Measurements from ENCODE around the gene LY6G5C. TPM values are rescaled to one million over a fixed set of nuclear protein-coding genes. Genes with fewer than 3 reads are reported as not detected.

LY6G5C gene
- total and polyA plus RNA-seq, 2 donors (not counting 1 experiment from before 2014, with no cell fraction given) = 0.76 to 3.4 TPM

DNA sequence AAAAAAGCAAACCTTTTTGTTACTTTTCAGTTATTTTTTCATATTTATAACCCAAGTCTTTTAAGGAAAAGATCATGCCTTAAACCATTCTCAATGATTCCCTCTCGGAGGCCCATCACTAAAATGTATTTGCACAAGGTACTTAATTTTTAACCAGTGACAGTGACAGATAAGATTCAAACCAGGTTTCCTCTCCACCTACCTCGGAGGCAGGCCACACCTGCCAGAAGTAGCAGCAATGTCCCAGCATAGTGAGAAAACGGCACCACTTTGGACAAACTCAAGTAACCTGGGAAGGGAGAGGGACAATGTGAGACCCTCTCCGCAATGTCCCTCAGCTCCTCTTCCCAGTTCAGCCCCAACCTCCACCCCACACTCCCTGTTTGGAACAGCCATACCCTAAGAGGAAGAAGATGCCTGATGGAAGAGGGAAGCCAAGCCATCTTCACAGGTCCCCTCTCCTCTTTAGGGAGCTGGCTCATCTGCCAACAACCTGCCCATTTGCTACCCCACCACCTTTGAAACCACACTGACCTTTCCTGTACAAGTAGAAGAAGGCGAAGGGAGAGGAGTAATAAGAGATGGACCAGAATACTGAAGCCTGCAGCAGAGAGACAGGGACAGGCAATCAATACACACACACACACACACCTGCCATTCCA is 20.0 kb upstream of the LY6G5C start:
- Mint-ChIP-seq H3K27me3 (no peaks in the 10 kb centered on the region), H3K4me1 (peaks cover 32% of the 10 kb centered on the region), H3K9me3 (ENCODE audit: insufficient read depth) (no peaks in the 10 kb centered on the region), H3K27ac (peak overlapping the region; percentile 28), H3K4me3 (peak overlapping the region; percentile 98)
- no peaks in the 10 kb centered on the region for H3K27me3 ChIP-seq (replicated peaks in 1 of 4; ENCODE audit: control extremely low read depth in 1 of 4, control insufficient read depth in 3 of 4, insufficient read depth in 4 of 4, low read length in 3 of 4)
- H3K9me3 ChIP-seq (ENCODE audit: control extremely low read depth in 1 of 3, control insufficient read depth in 2 of 3, insufficient read depth in 1 of 3, low read length in 2 of 3) = no peaks in the 10 kb centered on the region
- whole genome bisulfite sequencing (ENCODE audit: insufficient coverage) = 100% methylated on average over 1 of the region's 5 CpGs
- intact Hi-C loops (cut with micrococcal nuclease) = loop anchor here (5.0 kb wide), 1 partner anchor 34 kb away; the partner anchor contains the start of genes CSNK2B and LY6G5B
- H3K9ac ChIP-seq (ENCODE audit: low read length) = no peak overlapping the region
- peak overlapping the region; percentile 75 for H3K4me2 ChIP-seq (replicated peaks; ENCODE audit: low read depth, low read length, poor library complexity, severe bottlenecking)
- no peak for DNase-seq
- no peak overlapping the region for H2AFZ ChIP-seq (ENCODE audit: insufficient read depth, low read depth, low read length, poor library complexity, severe bottlenecking)
- peaks cover 0 to 42% of the 10 kb centered on the region in 2 experiments for H3K36me3 ChIP-seq (replicated peaks in 1 of 2; ENCODE audit: control extremely low read depth in 1 of 2, control insufficient read depth in 1 of 2, extremely low read depth in 1 of 2, insufficient read depth in 2 of 2, low read length in 1 of 2)
- POLR2A ChIA-PET = no interaction called here
- H3K27ac ChIP-seq (ENCODE audit: low read length in 2 of 2) = no peak overlapping the region
- CTCF ChIA-PET = interaction anchor here (1.2 kb wide), 1 partner anchor 102 kb away, joined by 4 read pairs; no protein-coding TSS in a partner anchor
- H4K20me1 ChIP-seq (ENCODE audit: control insufficient read depth, insufficient read depth, low read length, poor library complexity, severe bottlenecking) = no peaks in the 10 kb centered on the region
- ATAC-seq (ENCODE audit: low read depth) = no peak
- TF ChIP-seq EZH2 (IDR thresholded peaks at IDR 0.05; ENCODE audit: borderline replicate concordance, insufficient read depth, low read depth, low read length, poor library complexity, severe bottlenecking) = no peak
- TF ChIP-seq, protein P1, sequence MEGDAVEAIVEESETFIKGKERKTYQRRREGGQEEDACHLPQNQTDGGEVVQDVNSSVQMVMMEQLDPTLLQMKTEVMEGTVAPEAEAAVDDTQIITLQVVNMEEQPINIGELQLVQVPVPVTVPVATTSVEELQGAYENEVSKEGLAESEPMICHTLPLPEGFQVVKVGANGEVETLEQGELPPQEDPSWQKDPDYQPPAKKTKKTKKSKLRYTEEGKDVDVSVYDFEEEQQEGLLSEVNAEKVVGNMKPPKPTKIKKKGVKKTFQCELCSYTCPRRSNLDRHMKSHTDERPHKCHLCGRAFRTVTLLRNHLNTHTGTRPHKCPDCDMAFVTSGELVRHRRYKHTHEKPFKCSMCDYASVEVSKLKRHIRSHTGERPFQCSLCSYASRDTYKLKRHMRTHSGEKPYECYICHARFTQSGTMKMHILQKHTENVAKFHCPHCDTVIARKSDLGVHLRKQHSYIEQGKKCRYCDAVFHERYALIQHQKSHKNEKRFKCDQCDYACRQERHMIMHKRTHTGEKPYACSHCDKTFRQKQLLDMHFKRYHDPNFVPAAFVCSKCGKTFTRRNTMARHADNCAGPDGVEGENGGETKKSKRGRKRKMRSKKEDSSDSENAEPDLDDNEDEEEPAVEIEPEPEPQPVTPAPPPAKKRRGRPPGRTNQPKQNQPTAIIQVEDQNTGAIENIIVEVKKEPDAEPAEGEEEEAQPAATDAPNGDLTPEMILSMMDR (IDR thresholded peaks at IDR 0.05) = no peak
- no peak overlapping the region for H3K4me3 ChIP-seq (ENCODE audit: control extremely low read depth in 1 of 5, extremely low read depth in 1 of 5, insufficient read depth in 1 of 5, low read depth in 2 of 5, low read length in 4 of 5)
- peaks cover 42% of the 10 kb centered on the region for H3K79me2 ChIP-seq (ENCODE audit: control insufficient read depth, insufficient read depth, low read length)
- peaks cover 20 to 28% of the 10 kb centered on the region in 2 donors for H3K4me1 ChIP-seq (ENCODE audit: control insufficient read depth in 2 of 2, insufficient read depth in 2 of 2, low read length in 2 of 2)

DNA sequence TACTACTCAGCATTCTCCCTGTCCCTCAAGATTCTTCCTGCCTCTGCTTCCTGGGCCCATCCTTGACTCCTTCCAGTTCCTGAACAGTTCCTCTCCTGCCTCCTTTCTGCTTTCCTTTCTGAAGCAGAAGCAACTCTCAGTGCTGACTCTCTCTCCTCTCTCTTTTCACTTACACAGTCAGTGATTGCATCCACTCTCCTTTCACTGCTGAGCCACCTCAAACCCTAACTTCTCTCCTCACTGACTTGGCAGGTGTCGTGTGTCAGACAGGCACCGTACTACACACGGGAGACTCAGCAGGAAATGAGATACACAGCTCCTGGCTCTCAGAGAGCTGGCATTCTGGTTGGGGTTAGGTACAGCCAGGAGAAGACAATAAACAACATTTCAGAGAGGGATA is 16.7 kb upstream of the LY6G5C start:
- Histone ChIP-seq H3K36me3 (replicated peaks in 1 of 2; ENCODE audit: control extremely low read depth in 1 of 2, control insufficient read depth in 1 of 2, extremely low read depth in 1 of 2, insufficient read depth in 2 of 2, low read length in 1 of 2) (peaks cover 0 to 66% of the 10 kb centered on the region in 2 experiments), H3K9ac (ENCODE audit: low read length) (no peak overlapping the region), H3K4me2 (replicated peaks; ENCODE audit: low read depth, low read length, poor library complexity, severe bottlenecking) (no peak overlapping the region), H3K9me3 (ENCODE audit: control extremely low read depth in 1 of 3, control insufficient read depth in 2 of 3, insufficient read depth in 1 of 3, low read length in 2 of 3) (no peaks in the 10 kb centered on the region), H3K27ac (ENCODE audit: low read length in 2 of 2) (no peak overlapping the region), H3K4me1 (ENCODE audit: control insufficient read depth in 2 of 2, insufficient read depth in 2 of 2, low read length in 2 of 2) (peaks cover 14 to 19% of the 10 kb centered on the region in 2 donors), H2AFZ (ENCODE audit: insufficient read depth, low read depth, low read length, poor library complexity, severe bottlenecking) (no peak overlapping the region), H3K79me2 (ENCODE audit: control insufficient read depth, insufficient read depth, low read length) (peaks cover 37% of the 10 kb centered on the region), H3K4me3 (ENCODE audit: control extremely low read depth in 1 of 5, extremely low read depth in 1 of 5, insufficient read depth in 1 of 5, low read depth in 2 of 5, low read length in 4 of 5) (no peak overlapping the region), H3K27me3 (replicated peaks in 1 of 4; ENCODE audit: control extremely low read depth in 1 of 4, control insufficient read depth in 3 of 4, insufficient read depth in 4 of 4, low read length in 3 of 4) (no peaks in the 10 kb centered on the region), H4K20me1 (ENCODE audit: control insufficient read depth, insufficient read depth, low read length, poor library complexity, severe bottlenecking) (no peaks in the 10 kb centered on the region)
- POLR2A ChIA-PET = no interaction called here
- no peaks in the 10 kb centered on the region for H3K27me3 Mint-ChIP-seq
- WGBS (ENCODE audit: insufficient coverage) = no CpG with 5 or more reads among the region's 3 CpGs
- peaks cover 24% of the 10 kb centered on the region for H3K4me1 Mint-ChIP-seq
- TF ChIP-seq EZH2 (IDR thresholded peaks at IDR 0.05; ENCODE audit: borderline replicate concordance, insufficient read depth, low read depth, low read length, poor library complexity, severe bottlenecking) = no peak
- TF ChIP-seq, protein P1 (IDR thresholded peaks at IDR 0.05) = no peak
- peak overlapping the region; percentile 21 for H3K27ac Mint-ChIP-seq
- DNase-seq (no peak), ATAC-seq (ENCODE audit: low read depth) (no peak)
- CTCF ChIA-PET = interaction anchor here (0.6 kb wide), 1 partner anchor 562 kb away, joined by 3 read pairs; no protein-coding TSS in a partner anchor
- no peak overlapping the region for H3K4me3 Mint-ChIP-seq
- no peaks in the 10 kb centered on the region for H3K9me3 Mint-ChIP-seq (ENCODE audit: insufficient read depth)
- intact Hi-C loops (cut with micrococcal nuclease) = no loop called here

All from B cell (primary cell).